ENCODE results near the gene TLX1.

TLX1 gene

DNA sequence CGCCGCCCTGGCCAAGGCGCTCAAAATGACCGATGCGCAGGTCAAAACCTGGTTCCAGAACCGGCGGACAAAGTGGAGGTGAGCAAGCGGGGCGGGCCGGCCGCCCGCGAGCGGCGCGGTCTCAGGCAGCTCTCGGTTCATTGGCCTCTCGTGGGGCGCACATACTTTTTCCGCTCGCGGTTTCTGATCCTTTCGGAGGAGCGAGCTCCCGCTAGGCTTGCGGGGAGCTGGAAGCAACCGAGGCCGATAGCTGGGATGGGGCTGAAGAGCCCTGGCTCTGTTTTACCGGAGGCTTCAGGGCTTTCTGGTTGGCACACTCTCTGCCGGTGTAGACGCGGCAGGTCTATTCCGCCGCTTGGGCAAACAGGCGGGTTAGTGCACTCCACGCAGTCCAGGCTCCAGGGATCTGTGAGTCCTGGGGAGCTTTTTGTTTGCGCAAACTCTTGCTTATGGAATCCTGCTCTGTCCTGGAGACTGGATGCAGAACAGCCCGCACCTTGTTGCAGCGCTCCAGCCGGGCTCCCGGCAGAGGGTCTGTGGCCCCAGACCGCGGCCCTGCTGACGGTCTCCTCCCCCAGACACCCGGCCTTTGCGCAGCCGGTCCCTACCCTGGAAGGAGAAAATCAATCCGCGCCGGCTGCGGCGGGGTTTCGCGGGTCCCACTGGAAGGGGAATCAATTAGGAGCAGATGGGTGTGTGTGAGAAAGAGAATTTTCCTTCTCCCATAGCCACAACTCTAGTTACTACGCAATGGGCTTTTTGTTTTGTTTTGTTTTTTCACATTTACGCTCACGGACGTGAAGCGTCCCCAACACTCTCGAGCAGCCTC is 3.4 kb downstream of the TLX1 start:
- no peak for DNase-seq

DNA sequence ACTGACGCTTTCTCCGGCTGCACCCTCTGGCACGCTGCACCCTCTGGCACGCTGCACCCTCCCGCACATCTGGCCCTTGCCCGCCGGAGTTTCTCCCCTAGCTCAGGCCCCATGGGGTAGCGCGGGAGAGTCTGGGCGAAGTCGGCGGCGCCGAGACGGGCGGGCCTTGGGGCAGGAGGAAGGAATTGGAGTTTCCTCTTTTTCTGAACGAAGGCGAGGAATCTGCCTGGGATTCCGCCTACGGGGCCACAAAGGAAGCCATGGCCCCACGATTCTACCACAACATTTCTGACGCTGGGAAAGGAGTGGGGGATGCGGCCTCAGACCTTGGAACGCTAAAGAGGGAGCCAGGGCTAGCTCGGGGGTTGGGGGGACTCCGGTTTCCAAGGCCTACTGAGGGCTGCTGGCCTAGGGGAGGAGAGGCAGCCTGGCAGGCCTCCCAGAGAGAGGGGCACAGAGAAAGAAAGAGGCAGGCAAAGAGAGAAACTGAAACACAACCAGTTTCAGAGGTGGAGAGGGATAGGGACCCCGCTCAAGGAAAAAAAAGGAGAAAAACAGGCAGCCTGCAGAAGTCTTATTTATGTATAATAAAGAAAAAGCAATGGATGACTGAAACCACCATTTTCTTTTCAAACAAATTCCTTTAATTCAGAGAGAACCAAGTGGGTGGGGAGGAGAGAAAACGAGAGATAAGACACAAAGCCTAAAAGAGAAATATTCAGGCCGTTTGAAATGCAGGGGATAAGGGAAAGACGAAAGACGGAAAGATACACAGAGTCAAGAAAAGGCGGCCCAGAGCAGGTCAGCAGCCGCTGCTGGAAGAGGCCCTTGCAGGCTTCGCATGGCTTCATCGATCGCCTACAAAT is 4.3 kb downstream of the TLX1 start:
- DNase-seq = no peak

DNA sequence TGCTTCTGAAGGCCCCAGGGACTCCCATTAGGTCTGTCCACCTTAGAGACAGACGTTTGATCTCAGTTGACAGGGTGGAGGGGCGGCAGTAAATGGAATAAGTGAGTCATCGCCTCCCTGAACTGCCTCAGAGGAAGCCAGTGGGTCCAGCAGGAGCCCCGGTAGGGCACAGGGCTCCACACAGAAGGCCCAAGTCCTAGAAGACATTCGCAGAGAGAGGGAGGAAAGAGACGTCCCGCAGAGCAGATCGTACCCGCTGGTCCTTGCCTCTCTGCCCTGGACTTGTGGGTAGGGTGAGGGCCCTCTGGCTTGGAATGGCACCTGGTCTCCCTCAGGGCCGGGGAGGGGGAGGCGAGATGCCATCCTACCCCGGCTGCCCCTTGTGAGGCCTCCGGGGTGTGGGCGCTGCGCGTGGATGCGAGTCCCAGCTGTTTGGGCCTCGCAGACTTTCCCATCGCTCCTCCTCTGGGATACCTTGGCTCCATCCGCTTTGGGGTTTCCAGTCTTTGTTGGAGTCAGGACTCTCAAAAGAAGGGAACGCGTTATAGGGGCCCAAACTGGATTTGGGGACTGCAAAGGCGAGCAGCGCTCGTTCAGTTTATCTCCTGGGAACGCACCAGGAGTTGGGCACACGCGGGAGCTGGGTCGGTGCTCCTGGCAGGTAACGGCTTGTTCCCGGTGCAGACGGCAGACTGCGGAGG is 5.1 kb downstream of the TLX1 start:
- DNase-seq = no peak

DNA sequence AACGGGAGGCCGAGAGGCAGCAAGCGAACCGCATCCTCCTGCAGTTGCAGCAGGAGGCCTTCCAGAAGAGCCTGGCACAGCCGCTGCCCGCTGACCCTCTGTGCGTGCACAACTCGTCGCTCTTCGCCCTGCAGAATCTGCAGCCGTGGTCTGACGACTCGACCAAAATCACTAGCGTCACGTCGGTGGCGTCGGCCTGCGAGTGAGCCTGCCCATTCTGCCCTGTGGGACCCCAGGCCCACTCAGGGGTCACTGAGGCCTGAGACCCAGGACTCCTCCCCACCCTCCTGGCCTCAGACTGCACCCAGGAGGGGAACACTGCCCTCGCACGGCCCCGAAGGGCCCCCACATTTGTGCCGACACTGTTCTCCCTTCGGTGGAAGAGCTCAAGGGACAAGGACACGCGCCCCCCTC is 5.6 kb downstream of the TLX1 start:
- no peak for DNase-seq

DNA sequence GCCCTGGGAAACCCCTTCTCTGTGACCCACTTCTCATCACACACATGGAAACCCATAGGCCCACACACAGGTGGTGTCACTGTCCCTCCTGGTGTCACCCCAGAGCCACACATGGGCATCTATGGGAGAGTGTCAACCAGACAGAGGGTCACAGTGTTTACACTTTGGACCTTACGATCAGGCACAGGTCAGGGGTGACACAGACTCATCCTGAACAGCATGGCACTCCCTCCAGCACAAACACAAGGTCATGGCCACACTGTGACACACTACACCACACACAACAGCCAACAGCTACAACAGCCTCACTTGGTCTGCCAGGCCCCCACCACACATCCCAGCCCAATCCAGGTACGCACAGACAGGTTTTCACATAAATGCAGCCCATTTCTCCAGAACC is 6.2 kb downstream of the TLX1 start:
- no peak for DNase-seq

DNA sequence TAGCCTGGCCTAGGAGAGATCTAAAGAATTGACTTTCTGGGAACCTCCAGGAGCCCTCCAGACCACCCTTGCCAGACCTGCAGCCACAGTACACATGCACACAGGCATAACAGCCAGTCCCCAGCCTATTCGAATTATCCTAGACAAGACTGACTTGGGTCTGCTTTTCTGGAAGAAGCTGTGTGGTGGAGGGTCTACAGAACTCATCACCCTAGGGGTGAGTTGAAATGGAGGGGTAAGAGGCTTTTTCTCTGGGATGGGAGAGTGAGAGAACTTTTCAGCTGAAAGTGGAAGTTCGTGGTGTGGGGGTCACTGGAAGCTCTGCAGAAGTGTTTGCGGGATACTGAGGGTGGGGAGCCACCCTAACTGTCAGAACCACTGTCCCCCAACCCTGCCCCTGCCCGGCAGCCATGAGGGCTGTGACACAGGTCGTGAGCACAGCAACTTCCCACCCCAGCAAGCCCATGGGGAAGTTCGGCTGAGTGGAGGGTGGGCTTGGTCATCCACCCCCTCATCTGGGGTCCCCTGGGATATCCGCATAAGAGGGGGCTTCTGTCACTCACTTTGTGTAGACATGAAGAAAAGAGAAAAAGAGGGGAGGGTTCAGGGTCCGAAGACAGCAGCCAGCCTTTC is 7.8 kb downstream of the TLX1 start:
- DNase-seq = no peak

DNA sequence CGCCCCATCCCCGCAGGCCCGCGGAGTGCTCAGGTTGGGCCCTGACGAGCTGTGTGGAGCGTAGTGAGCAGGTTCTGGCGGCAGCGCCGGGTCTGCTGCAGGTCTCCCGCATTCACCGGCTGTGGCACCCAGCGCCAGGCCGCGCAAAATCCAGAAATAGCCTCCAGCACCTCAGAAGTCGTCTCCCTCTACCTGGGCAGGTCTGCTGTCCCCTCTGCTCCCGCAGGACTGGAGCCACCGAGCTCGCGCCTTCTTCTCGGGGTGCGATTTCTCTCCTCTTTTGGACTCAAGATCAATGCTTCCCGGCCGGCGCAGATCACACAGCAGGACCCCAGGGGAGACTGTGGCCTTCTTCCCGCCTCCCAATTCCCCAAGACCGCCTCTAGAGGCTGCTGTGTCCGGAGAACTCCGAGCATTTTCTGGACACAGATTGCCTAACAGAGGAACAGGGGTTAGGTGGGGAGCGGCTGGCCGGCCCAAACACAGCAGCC is 8.4 kb downstream of the TLX1 start:
- DNase-seq = no peak

DNA sequence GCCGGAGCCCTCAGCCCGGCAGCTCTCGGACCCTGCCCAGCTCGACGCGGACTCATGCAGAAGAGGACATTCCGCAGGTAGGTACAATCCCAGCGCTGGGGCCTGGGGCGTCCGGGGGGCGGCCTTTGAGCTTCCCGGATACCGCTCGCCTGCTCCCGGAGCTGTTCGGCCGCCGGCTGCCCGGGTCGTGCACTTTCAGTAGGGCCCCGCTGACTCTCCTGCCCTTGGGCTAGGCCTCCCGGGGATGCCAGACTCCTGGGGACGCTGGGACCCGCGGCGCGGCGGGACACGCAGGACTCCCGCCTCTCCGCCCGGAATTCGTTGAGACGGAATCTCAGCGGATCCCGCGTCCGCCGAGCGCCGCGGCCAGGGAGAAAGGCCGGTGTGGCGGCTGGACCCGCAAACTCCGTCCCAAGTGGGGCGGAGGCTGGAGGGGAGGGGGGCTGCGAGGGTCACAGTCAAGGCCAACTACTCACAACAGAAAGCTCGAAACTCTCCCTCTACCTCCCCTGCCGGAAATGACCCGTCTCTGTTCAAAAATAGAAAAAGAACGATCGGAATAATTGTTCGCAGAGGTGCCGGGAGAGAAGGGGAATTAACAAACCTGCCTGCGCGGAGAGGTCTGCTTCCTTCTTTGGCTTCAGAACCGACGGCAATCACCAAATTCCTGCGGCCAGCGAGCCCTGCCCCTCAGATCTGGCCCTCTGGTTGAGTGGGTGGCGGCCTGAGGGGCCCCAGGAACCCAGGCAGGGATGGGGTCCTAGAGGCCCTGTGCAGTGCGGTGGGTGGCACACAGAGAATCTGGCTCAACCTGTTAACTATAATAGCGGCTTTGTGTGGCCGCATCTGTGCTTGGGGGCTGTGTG is 9.2 kb downstream of the TLX1 start:
- no peak for DNase-seq

DNA sequence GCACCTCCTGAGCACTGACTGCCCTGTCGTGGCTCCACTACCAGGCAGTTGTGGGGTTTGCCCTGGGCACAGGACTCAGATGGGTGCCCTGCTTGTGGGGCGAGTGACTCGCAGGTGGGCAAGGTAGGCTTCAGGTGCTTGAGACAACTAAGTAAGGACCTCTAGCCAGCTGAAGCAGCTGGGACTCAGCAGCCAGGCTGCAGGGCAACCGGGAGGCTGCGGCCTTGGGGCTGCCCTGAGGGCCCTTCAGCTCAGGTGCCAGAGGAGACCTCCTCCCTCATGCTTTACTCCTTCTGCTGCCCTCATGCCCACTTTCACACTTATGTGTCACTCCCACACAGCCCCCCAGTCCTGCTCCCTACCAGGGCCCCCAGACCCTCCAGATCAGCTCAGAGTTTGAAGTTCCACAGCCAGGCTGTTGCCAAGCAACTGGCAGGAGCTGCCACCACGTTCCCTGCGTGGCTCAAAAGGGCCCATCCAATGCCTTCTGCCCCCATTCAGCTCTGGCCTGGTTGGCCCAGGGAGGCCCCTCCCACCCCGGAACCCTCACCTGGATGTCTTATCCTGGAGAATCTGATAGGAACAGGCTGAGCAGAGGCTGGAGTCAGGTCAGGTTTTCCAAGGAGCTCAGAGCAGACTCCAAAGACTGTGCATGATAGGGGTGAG is 10.0 kb downstream of the TLX1 start:
- DNase-seq = no peak

DNA sequence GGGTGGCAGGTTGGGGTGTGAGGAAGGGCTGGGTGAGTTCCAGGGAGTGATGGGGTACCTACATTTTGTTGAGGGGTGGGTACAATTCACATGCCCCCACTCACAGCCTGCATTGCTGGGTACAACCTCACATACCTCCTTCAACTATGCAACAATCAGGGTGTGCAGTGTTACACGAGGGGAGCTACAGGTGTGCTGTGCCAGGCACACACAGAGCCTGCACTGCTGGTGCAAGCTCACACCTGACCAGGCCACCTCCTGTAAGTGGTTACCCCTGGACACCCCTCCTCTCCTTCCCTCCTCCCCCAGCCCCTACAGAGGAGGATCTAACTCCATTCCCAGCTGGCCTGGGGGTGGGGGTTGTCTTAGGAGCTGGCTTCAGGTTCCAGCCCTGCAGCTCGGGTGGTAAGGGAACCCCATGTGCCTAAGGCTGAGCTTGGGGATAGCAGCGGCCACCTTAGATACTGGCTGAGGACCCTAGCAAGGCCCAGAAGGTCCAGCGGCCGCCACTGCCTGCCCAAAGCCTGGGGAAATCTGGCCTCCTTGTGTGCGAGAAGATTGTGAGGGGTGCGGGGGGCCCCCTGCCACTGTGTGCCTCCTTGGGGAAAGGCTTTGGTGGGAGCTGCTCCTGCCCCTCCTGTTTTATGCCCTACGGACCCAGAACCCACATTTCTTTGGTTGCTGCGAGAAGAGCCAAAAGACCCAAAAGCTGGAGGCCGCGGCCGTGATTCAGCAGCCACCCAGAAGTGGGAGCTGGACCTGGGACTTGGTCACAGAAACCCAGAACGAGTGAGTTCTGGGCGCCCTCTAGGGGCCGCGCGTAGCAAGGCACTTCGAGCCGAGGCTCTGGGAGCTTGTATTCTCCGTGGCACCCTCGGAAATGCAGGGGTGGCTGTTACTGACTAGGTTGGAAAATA is 10.8 kb downstream of the TLX1 start:
- DNase-seq = peak; percentile 21 to 71

DNA sequence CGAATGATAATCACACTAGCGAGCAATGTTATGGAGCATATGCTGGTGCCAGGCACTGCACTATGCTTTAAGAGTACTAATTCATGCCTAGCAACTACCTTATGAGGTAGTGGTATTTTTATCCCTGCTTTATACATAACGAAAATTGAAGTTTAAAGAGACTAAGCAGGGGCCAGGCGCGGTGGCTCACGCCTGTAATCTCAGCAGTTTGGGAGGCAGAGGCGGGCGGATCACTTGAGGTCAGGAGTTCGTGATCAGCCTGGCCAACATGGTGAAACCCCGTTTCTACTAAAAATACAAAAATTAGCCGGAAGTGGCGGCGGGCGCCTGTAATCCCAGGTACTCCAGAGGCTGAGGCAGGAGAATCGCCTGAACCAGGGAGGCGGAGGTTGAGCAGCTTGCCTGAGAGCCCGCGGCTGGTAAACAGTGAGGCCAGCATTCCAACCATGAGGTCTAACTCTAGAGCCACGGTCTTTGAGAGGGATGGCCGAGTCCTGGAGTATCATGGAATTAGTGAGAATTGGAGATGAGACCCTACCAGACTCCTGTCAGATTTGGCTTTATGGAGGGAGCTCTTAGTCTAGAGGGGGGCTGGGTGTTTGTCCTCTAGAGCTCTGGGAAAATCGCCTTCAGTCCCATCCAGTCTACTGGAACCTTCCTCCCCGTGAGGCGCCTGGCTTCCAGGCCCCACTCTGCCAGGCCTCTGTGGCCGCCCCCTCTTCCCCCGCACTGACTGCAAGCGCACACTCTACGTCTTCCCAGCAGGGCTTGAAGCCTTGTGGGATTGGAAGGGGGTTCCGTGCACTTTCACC is 11.6 kb downstream of the TLX1 start:
- no peak for DNase-seq

DNA sequence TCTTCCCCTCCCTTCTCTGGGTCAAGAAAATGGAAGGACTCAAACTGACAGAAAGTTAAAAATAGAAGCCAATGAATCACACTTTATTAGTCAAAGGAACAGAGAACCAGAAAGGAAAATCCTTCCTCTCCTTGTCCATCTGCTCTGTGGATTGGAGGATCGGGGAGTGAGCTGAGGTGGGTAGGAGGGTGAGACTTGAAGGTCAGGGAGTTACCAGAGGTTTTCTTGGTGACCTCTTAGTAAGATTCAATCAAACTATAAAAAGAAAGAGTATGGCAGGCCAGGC is 12.2 kb downstream of the TLX1 start:
- no peak for DNase-seq

DNA sequence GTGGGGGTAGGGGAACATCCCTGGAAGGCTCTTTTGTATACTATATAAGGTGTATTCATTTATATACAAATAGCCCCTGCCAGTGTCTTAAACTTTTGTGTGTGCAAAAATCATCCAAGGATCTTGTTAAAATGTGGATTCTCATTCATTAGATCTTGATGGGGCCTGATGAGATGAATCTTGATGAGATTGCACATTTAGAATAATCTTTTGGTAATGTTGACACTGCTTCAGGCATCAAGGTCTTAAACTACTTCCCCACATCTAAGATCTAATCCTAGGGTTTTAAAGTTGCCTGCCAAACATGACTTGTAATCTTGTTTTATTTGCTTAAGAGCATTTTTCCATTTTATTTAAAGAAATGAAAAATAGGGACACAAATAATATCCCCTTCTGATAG is 13.0 kb downstream of the TLX1 start:
- DNase-seq = no peak

DNA sequence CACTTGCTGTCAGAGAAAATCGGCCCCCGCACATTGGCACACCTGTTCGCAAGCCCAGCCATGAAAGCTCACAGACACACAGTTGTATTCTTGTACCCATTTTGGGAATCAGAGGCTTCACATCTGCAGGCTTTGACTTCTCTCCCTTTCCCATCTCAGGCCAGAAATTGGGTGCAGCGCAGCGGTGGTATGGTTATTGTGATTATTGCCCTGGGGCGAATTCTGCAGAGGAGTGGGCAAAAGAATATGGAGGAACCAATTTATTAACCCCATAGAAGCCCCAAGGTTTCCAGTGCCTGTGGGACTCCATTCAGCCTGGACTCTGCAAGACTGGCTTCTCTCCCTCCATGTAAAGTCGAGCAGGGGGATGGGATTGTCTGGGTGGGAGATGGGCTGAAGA is 14.0 kb downstream of the TLX1 start:
- DNase-seq = no peak

DNA sequence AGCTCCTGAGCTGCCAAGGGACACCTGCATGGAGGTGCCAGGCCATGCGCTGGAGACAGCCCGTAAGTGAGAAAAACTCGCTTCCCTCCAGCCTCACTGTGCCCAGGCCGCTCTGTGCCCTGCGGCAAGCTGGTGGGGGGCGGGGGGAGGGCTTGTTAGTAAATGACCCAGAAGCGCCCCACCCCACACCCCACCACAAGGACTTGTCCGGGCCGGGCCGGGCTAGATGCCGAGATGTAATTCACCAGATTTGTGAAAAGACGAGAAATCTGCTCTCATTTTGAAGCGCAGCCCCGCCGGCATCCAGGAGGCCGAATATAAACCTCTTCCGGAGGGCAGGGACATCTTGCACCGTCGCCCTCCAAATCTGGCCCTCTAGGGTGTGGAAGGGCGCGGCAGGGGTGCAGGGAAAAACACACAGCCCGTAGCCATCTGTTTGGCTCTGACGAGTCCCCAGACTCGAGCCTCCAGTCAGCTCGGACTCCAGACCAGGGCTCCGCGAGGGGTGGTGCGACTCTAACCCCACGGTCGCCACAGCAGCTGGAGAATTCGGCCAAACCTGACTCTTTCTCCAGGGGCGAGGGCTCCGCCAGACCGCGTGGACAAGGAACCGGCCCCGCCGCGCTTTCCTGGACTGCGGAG is 14.8 kb downstream of the TLX1 start:
- peak in 1 of 2 experiments; percentile 5 for DNase-seq

DNA sequence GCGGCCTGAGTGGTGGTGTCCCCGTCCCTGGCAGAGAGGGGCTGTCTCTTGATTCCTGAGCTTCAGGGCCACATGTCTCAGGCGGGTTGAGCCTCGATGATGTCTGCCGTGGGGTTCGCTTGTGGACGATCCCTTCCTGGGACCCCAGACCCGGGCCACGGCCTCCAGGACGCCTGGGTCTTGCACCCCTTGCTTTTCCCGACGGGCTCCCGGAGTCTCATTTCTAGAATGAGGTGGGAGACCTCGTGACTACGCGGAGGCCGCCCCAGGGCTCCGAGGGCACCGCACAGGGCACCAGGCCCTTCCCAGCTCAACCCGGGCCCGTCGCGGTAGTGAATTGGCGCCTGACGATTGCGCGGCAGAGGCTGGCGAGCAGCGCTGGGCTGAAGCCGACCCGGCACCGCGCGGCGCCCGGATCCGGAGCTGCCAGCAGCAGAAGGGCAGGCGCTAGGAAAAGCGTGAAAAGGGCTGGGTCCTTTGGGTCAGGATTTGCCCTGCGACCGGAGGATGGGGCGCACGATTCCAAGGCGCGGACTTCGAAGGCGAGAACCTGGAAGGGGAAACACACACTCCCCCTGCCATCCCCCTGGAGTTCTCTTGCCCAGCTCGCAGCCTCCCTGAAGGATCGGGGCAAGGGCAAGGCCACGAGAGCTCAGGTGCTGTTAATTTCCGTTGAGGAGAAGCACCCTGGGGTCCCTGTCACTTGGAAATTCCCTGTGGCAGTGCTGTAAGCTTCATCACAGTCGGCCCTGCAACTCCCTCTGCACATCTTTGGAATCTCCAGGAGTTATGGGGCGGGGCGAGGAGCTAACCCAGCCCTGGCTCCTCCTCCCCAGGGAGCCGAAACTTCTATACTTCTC is 15.5 kb downstream of the TLX1 start:
- DNase-seq = no peak

DNA sequence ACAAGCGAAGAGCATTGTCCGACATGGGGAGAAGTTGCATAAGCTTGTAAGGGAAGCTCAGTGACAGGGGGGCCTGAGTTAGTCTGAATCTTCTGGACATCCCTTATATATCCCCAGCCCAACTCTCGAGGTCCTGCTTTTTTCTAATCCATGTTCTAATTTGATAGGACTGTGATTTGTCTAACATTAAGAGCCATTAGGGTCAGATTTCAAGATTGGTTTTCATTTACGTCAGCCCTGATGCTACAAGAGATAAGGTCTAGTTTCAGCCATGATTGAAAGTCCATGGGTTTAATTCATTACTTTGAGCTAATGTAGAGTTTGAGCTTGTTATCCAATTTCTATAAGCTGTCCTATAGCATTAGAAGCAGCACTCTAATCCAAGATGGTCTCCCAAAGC is 20.3 kb downstream of the TLX1 start:
- no peak for DNase-seq

DNA sequence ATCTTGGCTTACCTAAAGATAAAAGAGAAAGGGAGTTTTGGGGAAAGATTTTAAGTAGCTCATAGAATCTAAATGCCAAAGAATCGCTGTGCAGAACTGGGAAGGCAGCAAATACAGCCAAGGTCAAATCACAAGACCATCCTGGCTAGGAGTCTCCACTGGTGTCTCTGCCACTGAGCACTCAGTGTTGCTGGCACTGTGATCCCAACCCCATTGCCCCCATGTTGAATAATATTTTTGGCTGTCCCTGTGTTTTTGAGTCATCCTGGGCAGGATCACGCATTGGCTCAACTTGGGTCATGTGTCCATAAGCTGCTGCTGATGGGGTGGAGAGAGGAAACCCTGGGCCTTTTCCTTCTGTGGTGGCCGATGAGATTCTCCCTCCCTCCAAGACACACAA is 21.2 kb downstream of the TLX1 start:
- no peak for DNase-seq

All from NCI-H524 (cell line).